Vagina (tissue), 2 donors: ENCODE data around the gene HAS3. TPM values are rescaled to one million over a fixed set of nuclear protein-coding genes. Genes with fewer than 3 reads are reported as not detected.
A peak's percentile ranks its signal among the peaks of the same experiment; 100 is the strongest.

Experiments
- DNase-seq, 2 donors: peaks; one replicate each; pipeline ENCODE4 v3.0.0-alpha.2; 2017; ENCODE audit errors: extremely low spot score in 2 of 2
- H3K27ac ChIP-seq: fragments of 200-600 bp; sonication (generic); one replicate; pipeline ENCODE4 v1.5.1; 2019
- H3K27me3 ChIP-seq: fragments of 200-600 bp; sonication (generic); one replicate; pipeline ENCODE4 v1.5.1; 2019
- H3K36me3 ChIP-seq, 2 donors: fragments of 200-600 bp; sonication (generic); one replicate each; pipeline ENCODE4 v1.5.1; 2017 to 2019
- H3K4me1 ChIP-seq: fragments of 200-600 bp; sonication (generic); one replicate; pipeline ENCODE4 v1.5.1; 2019
- H3K4me3 ChIP-seq, 2 donors: fragments of 200-600 bp; sonication (generic); 1 replicate in 1 of 2; 2 replicates in 1 of 2; pipeline ENCODE4 v1.5.1; 2016 to 2019
- H3K9me3 ChIP-seq: fragments of 200-600 bp; sonication (generic); one replicate; pipeline ENCODE4 v1.5.1; 2019
- POLR2A ChIP-seq, 2 donors: fragments of 450-650 bp; IDR thresholded peaks; one replicate each; pipeline ENCODE4 v1.6.1; 2017; ENCODE audit warnings: antibody characterized with exemption in 2 of 2, mild to moderate bottlenecking in 2 of 2, moderate library complexity in 2 of 2
- POLR2AphosphoS5 ChIP-seq, 2 donors: sonication (generic); formaldehyde crosslinking; IDR thresholded peaks; one replicate each; pipeline ENCODE4 v1.9.0; 2017; ENCODE audit warnings: antibody characterized with exemption in 2 of 2, mild to moderate bottlenecking in 2 of 2, low read depth in 1 of 2; ENCODE audit not compliant: insufficient read depth in 1 of 2
- intact Hi-C: fragments of 100-400 bp; cut with DNase I; formaldehyde crosslinking; loops from one replicate; pipeline ENCODE4 v1.15.1; 2023
- total RNA-seq: library from RNA; depleted of rRNA; stranded (reverse); fragments of >200 nt; gene quantifications from one replicate; pipeline ENCODE4 v1.2.3, GENCODE V29; 2016
- TF ChIP-seq, protein P1 (sequence below), 3 experiments: fragments of 450-650 bp in 2 of 3; fragments of 200-600 bp in 1 of 3; sonication (generic) in 1 of 3; IDR thresholded peaks; one replicate each; pipeline ENCODE4 v1.5.1; 2017 to 2019; ENCODE audit warnings: antibody characterized with exemption in 3 of 3, mild to moderate bottlenecking in 2 of 3, moderate library complexity in 2 of 3

HAS3 gene
- total RNA-seq, 1 donor from 2014 or later, result 25.8 TPM

DNA sequence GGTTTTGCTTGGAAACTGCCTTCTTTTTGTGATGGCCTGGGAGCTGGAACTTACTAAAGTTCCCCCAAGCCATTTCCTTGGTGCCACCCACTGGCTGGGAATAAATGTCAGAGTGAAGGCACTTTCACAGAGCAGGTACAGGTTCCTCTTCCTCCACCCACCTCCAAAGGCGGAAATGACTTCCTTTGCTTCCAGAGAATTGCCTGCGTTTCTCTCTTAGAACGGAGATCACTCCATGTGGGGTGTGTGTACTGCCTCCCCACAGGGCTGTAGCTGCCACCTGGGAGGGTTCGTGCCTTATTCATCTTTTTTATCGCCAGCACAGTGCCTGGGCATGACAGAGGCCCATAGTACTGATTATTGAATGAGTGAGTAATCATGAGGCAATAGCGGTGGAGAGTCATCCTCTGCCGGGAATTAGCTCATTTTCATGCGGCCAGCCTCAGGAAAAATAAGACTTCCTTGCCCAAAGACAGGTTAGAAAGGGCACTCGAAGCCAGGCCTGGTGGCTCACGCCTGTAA, 32.2 kb upstream of the HAS3 start:
- DNase-seq, result no peak
- no peaks in the 10 kb centered on the region for H3K36me3 ChIP-seq
- no peak overlapping the region for H3K27ac ChIP-seq
- no peaks in the 10 kb centered on the region for H3K27me3 ChIP-seq
- H3K4me1 ChIP-seq, result no peaks in the 10 kb centered on the region
- intact Hi-C loops, result no loop called here
- H3K9me3 ChIP-seq, result no peaks in the 10 kb centered on the region
- TF ChIP-seq POLR2A (IDR thresholded peaks at IDR 0.05) (no peak), POLR2AphosphoS5 (IDR thresholded peaks at IDR 0.05; ENCODE audit: insufficient read depth in 1 of 2, low read depth in 1 of 2) (peak in 1 of 2 donors; percentile 72)
- no peak overlapping the region for H3K4me3 ChIP-seq

DNA sequence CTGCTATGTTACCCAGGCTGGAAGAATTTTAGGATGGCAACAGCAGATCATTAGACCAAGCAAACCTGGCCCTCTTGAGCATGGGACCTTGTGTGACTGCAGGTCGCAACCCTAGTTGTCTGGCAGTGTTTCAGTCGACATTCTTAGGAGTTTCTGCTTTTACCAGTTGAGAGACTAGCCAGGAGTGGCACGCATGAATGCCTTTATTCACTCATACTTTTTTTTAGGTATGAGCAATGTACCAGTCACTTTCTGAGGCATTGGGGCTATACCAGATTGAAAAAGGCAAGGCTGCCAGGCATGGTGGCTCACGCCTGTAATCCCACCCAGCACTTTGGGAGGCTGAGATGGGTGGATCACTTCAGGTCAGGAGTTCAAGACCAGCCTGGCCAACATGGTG, 28.2 kb upstream of the HAS3 start:
- Histone ChIP-seq H3K9me3 (no peaks in the 10 kb centered on the region), H3K36me3 (no peaks in the 10 kb centered on the region), H3K4me1 (no peaks in the 10 kb centered on the region), H3K27me3 (no peaks in the 10 kb centered on the region), H3K4me3 (no peak overlapping the region), H3K27ac (no peak overlapping the region)
- intact Hi-C loops, result no loop called here
- no peak for DNase-seq
- TF ChIP-seq, protein P1, sequence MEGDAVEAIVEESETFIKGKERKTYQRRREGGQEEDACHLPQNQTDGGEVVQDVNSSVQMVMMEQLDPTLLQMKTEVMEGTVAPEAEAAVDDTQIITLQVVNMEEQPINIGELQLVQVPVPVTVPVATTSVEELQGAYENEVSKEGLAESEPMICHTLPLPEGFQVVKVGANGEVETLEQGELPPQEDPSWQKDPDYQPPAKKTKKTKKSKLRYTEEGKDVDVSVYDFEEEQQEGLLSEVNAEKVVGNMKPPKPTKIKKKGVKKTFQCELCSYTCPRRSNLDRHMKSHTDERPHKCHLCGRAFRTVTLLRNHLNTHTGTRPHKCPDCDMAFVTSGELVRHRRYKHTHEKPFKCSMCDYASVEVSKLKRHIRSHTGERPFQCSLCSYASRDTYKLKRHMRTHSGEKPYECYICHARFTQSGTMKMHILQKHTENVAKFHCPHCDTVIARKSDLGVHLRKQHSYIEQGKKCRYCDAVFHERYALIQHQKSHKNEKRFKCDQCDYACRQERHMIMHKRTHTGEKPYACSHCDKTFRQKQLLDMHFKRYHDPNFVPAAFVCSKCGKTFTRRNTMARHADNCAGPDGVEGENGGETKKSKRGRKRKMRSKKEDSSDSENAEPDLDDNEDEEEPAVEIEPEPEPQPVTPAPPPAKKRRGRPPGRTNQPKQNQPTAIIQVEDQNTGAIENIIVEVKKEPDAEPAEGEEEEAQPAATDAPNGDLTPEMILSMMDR (IDR thresholded peaks at IDR 0.05), result no peak
- no peak for TF ChIP-seq POLR2AphosphoS5 (IDR thresholded peaks at IDR 0.05; ENCODE audit: insufficient read depth in 1 of 2, low read depth in 1 of 2)
- no peak for TF ChIP-seq POLR2A (IDR thresholded peaks at IDR 0.05)

DNA sequence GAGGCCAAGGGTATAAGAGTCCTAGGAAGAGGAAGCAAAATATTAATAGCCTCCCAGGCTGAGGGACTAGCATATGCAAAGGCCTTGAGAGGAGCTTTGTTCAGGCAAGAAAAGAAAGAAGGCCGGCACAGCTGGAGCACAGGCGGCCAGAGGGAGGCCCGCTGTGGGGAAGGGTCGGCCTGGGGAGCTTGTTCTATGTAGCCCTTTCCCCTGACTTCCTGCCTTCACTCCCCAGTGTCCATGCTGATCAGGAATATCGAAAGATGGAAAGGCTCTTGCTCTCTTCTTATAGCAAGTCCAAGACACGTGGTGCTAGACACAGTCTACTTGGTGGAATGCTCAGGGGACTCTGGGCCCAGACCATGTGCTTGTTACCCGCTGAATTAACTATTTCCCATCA, 27.4 kb upstream of the HAS3 start:
- intact Hi-C loops, result no loop called here
- no peak for DNase-seq
- Histone ChIP-seq H3K4me3 (no peak overlapping the region), H3K36me3 (no peaks in the 10 kb centered on the region), H3K27ac (no peak overlapping the region), H3K4me1 (no peaks in the 10 kb centered on the region), H3K9me3 (no peaks in the 10 kb centered on the region), H3K27me3 (no peaks in the 10 kb centered on the region)
- TF ChIP-seq, protein P1 (IDR thresholded peaks at IDR 0.05), result no peak
- TF ChIP-seq POLR2AphosphoS5 (IDR thresholded peaks at IDR 0.05; ENCODE audit: insufficient read depth in 1 of 2, low read depth in 1 of 2), result no peak
- no peak for TF ChIP-seq POLR2A (IDR thresholded peaks at IDR 0.05)

DNA sequence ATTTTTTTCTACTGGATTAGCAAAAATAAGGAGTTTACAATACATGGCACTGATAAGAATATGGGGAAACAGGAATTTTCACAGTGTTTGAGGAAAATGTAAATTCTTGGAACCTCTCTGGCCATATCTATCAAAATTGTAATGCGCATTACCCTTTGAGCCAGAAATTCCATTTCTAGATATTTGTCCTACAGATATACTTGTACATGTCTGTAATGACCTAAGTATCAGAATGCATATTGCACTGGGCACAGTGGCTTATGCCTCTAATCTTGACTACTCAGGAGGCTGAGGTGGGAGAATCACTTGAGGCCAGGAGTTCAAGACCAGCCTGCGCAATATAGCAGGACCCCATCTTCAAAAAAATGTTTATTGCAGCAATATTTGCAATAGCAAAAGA, 25.8 kb upstream of the HAS3 start:
- H3K36me3 ChIP-seq, result no peaks in the 10 kb centered on the region
- no peak overlapping the region for H3K27ac ChIP-seq
- intact Hi-C loops, result no loop called here

DNA sequence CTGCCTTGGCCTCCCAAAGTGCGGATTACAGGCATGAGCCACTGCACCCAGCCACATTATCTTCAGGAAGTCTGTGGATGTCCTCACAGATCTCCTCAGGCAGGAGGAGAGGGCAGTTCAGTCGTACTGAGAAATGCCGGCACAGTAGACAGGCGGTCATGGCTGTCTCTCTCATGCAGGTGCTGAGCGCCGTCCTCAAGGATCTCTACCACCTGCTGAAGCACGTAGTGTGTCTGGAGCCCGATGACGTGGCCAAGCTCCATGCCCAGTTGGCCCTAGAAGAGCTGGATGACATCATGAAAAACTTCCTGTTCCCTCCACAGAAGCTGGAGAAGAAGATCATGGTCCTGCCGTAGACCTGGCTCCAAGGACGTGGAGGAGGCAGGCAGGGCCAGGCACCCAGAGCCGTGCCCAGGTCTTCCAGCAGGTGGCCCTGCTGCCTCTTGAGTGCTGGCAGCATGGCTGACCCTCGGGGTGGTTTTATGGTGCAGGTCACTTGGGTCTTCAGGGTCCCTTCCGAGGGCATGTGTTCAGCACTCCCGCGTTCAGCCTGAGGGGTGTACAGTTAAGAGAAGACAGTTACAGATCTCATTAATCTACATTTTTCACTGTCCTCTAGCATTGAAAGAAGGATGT, 22.0 kb upstream of the HAS3 start:
- TF ChIP-seq POLR2A (IDR thresholded peaks at IDR 0.05) (no peak), POLR2AphosphoS5 (IDR thresholded peaks at IDR 0.05; ENCODE audit: insufficient read depth in 1 of 2, low read depth in 1 of 2) (no peak)
- TF ChIP-seq, protein P1 (IDR thresholded peaks at IDR 0.05), result no peak
- no peaks in the 10 kb centered on the region for H3K9me3 ChIP-seq
- no peaks in the 10 kb centered on the region for H3K36me3 ChIP-seq
- no peak overlapping the region for H3K4me3 ChIP-seq
- no peaks in the 10 kb centered on the region for H3K27me3 ChIP-seq
- intact Hi-C loops, result no loop called here
- H3K27ac ChIP-seq, result no peak overlapping the region
- DNase-seq, result no peak
- no peaks in the 10 kb centered on the region for H3K4me1 ChIP-seq

More for the DNA sequence above, 25.8 kb upstream of the HAS3 start:
- Histone ChIP-seq H3K4me3 (no peak overlapping the region), H3K9me3 (no peaks in the 10 kb centered on the region), H3K4me1 (no peaks in the 10 kb centered on the region), H3K27me3 (no peaks in the 10 kb centered on the region)
- TF ChIP-seq POLR2AphosphoS5 (IDR thresholded peaks at IDR 0.05; ENCODE audit: insufficient read depth in 1 of 2, low read depth in 1 of 2), result no peak
- TF ChIP-seq, protein P1 (IDR thresholded peaks at IDR 0.05), result no peak
- TF ChIP-seq POLR2A (IDR thresholded peaks at IDR 0.05), result no peak
- DNase-seq, result no peak
